Smooth muscle cell (in vitro differentiated cells): ENCODE measurements around the gene GRIA4. TPM values are rescaled to one million over a fixed set of nuclear protein-coding genes. Genes with fewer than 3 reads are reported as not detected.

Source experiments
- DNase-seq: peaks from one replicate; lab custom pipeline; 2025; ENCODE audit not compliant: unreplicated experiment; lab: John Stamatoyannopoulos, UW
- H2AFZ ChIP-seq: fragments of 200-600 bp; sonication (generic); 2 replicates; pipeline ENCODE4 v1.6.0; 2016; ENCODE audit warnings: antibody characterized with exemption, low read depth, mild to moderate bottlenecking
- H3F3A ChIP-seq: fragments of 200-600 bp; sonication (generic); 2 replicates; pipeline ENCODE4 v1.6.0; 2017; ENCODE audit warnings: antibody characterized with exemption, low read depth
- H3K27ac ChIP-seq: fragments of 200-600 bp; sonication (generic); 2 replicates; pipeline ENCODE4 v1.5.1; 2016; ENCODE audit warnings: low read depth, mild to moderate bottlenecking
- H3K27me3 ChIP-seq: fragments of 200-600 bp; sonication (generic); 2 replicates; pipeline ENCODE4 v1.6.1; 2016; ENCODE audit warnings: low read depth, mild to moderate bottlenecking
- H3K36me3 ChIP-seq: fragments of 200-600 bp; sonication (generic); 2 replicates; pipeline ENCODE4 v1.5.1; 2016; ENCODE audit warnings: low read depth
- H3K4me1 ChIP-seq: fragments of 200-600 bp; sonication (generic); 2 replicates; pipeline ENCODE4 v1.5.1; 2016; ENCODE audit warnings: low read depth
- H3K4me2 ChIP-seq: fragments of 200-600 bp; sonication (generic); 2 replicates; pipeline ENCODE4 v1.6.0; 2016; ENCODE audit warnings: mild to moderate bottlenecking
- H3K4me3 ChIP-seq: fragments of 200-600 bp; sonication (generic); 2 replicates; pipeline ENCODE4 v1.5.1; 2016; ENCODE audit warnings: mild to moderate bottlenecking
- H3K79me2 ChIP-seq: fragments of 200-600 bp; sonication (generic); 2 replicates; pipeline ENCODE4 v1.6.0; 2016; ENCODE audit warnings: low read depth, mild to moderate bottlenecking
- H3K9ac ChIP-seq: fragments of 200-600 bp; sonication (generic); 2 replicates; pipeline ENCODE4 v1.6.0; 2016; ENCODE audit warnings: low read depth
- H3K9me3 ChIP-seq: fragments of 200-600 bp; sonication (generic); replicated peaks from 2 replicates; pipeline ENCODE4 v1.5.1; 2016; ENCODE audit warnings: low read depth
- H4K20me1 ChIP-seq: fragments of 200-600 bp; sonication (generic); 2 replicates; pipeline ENCODE4 v1.6.0; 2016; ENCODE audit warnings: low read depth
- CTCF ChIP-seq: fragments of 200-600 bp; sonication (generic); IDR thresholded peaks from 2 replicates; pipeline ENCODE4 v1.5.1; 2017; ENCODE audit warnings: borderline replicate concordance, mild to moderate bottlenecking, antibody characterized with exemption; ENCODE audit not compliant: insufficient read depth, poor library complexity, severe bottlenecking
- WGBS: methylation state at CpG from one replicate; pipeline ENCODE4 v1.1.7; 2016; ENCODE audit warnings: low lambda C conversion rate; 5-methylcytosine and 5-hydroxymethylcytosine counted together
- polyA plus RNA-seq: library from polyadenylated mRNA; unstranded; fragments of >200 nt; fragmentation: Nextera tagmentation; extraction: Ambion mirVana; gene quantifications from 2 replicates; pipeline ENCODE4 v1.2.1, GENCODE V29; 2016
- total RNA-seq: library from RNA; depleted of rRNA; stranded (reverse); fragments of >200 nt; gene quantifications from 2 replicates; pipeline ENCODE4 v1.2.3, GENCODE V29; 2014

GRIA4 gene
- total and polyA plus RNA-seq, 2 experiments from 2014 or later, result 3.1 TPM; not detected in 1

- Histone ChIP-seq H3K4me3 (no peak overlapping the region), H3K79me2 (no peaks in the 10 kb centered on the region), H3F3A (no peaks in the 10 kb centered on the region), H3K9me3 (no peaks in the 10 kb centered on the region), H3K4me1 (no peaks in the 10 kb centered on the region), H3K27ac (no peak overlapping the region), H3K9ac (no peak overlapping the region), H4K20me1 (no peaks in the 10 kb centered on the region), H3K4me2 (no peak overlapping the region), H2AFZ (no peak overlapping the region), H3K36me3 (no peaks in the 10 kb centered on the region), H3K27me3 (no peaks in the 10 kb centered on the region)
- WGBS, result 85% methylated on average over 10 of the region's 10 CpGs
- TF ChIP-seq CTCF, result no peak
- DNase-seq, result no peak
Measured at GRCh38 chr11:105824457-105825013, 214.7 kb downstream of the GRIA4 start.

GRCh38 chr11:105825141-105825540, 215.3 kb downstream of the GRIA4 start:
- H2AFZ ChIP-seq, result no peak overlapping the region
- no peaks in the 10 kb centered on the region for H3K27me3 ChIP-seq
- no peaks in the 10 kb centered on the region for H3F3A ChIP-seq
- H4K20me1 ChIP-seq, result no peaks in the 10 kb centered on the region
- 83% methylated on average over 1 of the region's 1 CpG for WGBS
- H3K4me2 ChIP-seq, result no peak overlapping the region
- TF ChIP-seq CTCF, result no peak
- no peak overlapping the region for H3K4me3 ChIP-seq
- no peak overlapping the region for H3K9ac ChIP-seq
- H3K36me3 ChIP-seq, result no peaks in the 10 kb centered on the region
- H3K79me2 ChIP-seq, result no peaks in the 10 kb centered on the region
- no peaks in the 10 kb centered on the region for H3K4me1 ChIP-seq
- H3K9me3 ChIP-seq, result no peaks in the 10 kb centered on the region
- DNase-seq, result no peak
- no peak overlapping the region for H3K27ac ChIP-seq

- Histone ChIP-seq H4K20me1 (no peaks in the 10 kb centered on the region), H3K79me2 (no peaks in the 10 kb centered on the region), H3K36me3 (no peaks in the 10 kb centered on the region), H3K9ac (no peak overlapping the region), H2AFZ (no peak overlapping the region), H3K27me3 (no peaks in the 10 kb centered on the region), H3F3A (no peaks in the 10 kb centered on the region), H3K4me3 (no peak overlapping the region), H3K9me3 (no peaks in the 10 kb centered on the region), H3K4me1 (no peaks in the 10 kb centered on the region), H3K4me2 (no peak overlapping the region), H3K27ac (no peak overlapping the region)
- TF ChIP-seq CTCF, result no peak
- DNase-seq, result no peak
- 38% methylated on average over 1 of the region's 1 CpG for WGBS
Measured at GRCh38 chr11:105827906-105828305, 218.0 kb downstream of the GRIA4 start.

GRCh38 chr11:105829084-105829483, 219.2 kb downstream of the GRIA4 start:
- no peaks in the 10 kb centered on the region for H3K36me3 ChIP-seq
- no peaks in the 10 kb centered on the region for H3K27me3 ChIP-seq
- 91% methylated on average over 1 of the region's 1 CpG for WGBS
- H3F3A ChIP-seq, result no peaks in the 10 kb centered on the region
- H3K4me1 ChIP-seq, result no peaks in the 10 kb centered on the region
- no peak overlapping the region for H3K4me3 ChIP-seq
- H2AFZ ChIP-seq, result no peak overlapping the region
- H3K9me3 ChIP-seq, result no peaks in the 10 kb centered on the region
- no peak overlapping the region for H3K9ac ChIP-seq
- H4K20me1 ChIP-seq, result no peaks in the 10 kb centered on the region
- no peaks in the 10 kb centered on the region for H3K79me2 ChIP-seq
- no peak overlapping the region for H3K27ac ChIP-seq
- DNase-seq, result no peak
- no peak overlapping the region for H3K4me2 ChIP-seq
- no peak for TF ChIP-seq CTCF
